GM21381 (cell line): ENCODE data around the gene NIPA2.

Source experiments
- ATAC-seq: cut with Tn5 transposase; IDR thresholded peaks from one replicate; pipeline ENCODE4 v1.9.1; 2021; ENCODE audit warnings: mild to moderate bottlenecking, moderate library complexity; ENCODE audit not compliant: unreplicated experiment

NIPA2 gene

GRCh38 chr15:22831473-22831872, 7.0 kb upstream of the NIPA2 start:
- ATAC-seq, result no peak

DNA sequence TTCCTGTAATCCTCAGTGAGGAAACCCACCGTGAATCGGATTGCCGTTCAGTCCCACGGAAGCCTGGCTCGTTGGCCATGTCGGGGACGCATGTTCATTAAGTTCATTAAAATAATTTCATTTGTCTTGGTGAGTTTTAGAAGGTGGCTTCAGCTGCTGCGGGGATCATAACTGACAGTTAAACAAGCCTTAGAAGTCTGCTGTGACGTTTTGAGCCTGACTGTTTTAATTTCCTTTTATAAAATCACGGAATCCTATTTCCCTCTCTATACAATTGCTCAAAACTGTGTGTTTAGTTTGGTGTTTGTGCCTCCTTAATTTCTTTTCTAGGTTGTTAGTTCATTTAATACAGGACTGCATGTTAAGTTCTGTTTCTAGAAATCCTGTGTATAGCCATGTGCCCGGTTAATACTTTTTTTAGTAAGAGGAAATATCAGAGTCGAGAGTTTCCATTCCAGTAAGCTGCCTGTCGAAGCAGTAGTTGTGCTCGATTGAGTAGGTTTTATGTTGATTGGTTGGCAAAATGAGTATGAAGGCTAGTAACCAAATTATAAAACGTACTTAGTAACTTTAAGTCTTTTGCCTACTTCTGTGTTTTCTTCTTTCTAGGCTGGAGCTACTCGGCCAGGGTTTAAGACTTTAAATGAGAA, 705 bp downstream of the NIPA2 start:
- ATAC-seq, result no peak

- ATAC-seq, result no peak
Measured at GRCh38 chr15:22844421-22845288, 6.2 kb downstream of the NIPA2 start.

- no peak for ATAC-seq
Measured at GRCh38 chr15:22845289-22845900, 6.9 kb downstream of the NIPA2 start.

- no peak for ATAC-seq
Measured at GRCh38 chr15:22846073-22846472, 7.6 kb downstream of the NIPA2 start.

DNA sequence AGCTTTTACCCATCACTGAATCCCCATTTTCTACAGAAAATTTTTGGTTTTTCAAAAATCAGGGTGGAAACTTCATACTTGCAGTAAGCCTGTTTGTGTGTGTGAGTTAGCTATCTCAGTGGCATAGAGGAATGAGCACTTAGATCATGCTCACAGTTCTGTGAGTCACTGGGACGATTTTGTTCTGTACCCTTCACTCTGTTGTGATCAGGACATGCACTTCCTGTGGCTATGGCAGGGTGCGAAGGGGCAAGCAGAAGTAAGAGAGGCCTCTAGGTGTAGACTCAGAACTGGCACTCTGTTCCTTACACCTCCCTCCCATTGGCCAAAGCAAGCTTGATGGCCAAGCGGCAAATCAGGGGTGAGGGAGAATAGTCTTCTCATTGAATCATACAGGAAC, 11.6 kb downstream of the NIPA2 start:
- ATAC-seq, result no peak

GRCh38 chr15:22851513-22851912, 13.0 kb downstream of the NIPA2 start:
- no peak for ATAC-seq

DNA sequence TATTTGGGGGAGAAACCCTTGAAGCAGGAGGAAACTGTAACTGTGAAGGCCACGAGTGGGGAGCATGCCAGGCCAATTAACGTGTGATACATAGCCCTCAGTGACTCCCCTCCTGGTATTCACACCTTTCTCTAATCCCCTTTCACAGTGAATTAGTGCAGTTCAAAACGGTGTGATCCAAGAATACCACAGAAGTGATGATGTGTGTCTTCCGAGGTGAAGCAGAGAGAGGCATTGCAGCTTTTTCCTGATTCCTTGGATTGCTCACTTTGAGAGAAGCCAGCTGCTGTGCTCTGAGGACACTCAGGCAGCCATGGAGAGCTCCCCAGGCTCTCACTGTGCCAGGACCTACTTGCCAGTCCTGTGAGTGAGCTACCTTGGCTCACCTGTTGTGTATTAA, 17.3 kb downstream of the NIPA2 start:
- no peak for ATAC-seq

DNA sequence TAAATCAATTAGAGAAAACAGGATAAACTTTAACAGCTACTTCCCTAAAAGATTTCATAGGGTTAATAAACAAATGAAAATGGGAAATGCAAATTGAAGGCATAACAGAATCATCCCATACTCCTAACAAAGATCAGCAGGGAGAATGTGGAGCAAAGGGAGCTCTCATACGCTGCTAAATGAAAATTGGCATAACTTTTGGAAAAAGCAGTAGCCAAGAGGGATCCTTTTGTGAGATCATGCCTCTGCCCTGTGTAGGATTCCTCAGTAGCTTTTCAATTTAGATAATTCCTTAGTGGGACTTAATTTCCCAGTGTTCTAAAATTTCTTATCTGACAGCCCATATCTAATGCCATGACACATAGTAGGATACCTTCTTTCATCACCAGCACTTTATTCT, 18.2 kb downstream of the NIPA2 start:
- no peak for ATAC-seq

- ATAC-seq, result no peak
Measured at GRCh38 chr15:22861161-22861560, 22.7 kb downstream of the NIPA2 start.

- no peak for ATAC-seq
Measured at GRCh38 chr15:22863356-22863755, 24.9 kb downstream of the NIPA2 start.

DNA sequence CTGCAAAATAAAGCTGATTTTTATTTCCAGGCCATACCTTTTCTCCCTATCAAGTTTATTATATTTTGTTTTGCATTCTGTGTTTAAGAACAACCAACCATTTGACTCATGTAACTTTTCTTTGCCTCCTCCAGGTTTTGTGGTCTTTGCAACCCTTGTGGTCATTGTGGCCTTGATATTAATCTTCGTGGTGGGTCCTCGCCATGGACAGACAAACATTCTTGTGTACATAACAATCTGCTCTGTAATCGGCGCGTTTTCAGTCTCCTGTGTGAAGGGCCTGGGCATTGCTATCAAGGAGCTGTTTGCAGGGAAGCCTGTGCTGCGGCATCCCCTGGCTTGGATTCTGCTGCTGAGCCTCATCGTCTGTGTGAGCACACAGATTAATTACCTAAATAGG, 27.6 kb downstream of the NIPA2 start:
- ATAC-seq, result no peak

GRCh38 chr15:22867886-22868285, 29.4 kb downstream of the NIPA2 start:
- no peak for ATAC-seq

DNA sequence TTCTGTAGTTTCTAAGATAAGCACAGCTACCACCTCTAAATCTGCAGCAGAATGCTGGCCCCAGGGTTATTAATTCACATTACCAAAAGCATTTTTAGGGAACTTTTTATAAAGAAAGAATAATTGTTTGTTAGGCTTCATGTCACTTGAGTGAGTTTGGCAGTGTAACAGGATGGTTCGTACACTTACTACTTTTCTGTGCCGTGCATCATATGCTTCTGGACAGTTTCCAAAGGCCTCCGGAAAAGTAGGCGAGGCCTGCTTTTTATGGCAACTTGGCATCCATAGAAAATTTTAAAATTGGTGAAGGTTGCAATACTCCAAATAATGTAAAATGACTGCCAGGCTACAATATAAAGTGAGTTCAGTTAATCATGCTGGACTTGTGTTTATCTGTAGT, 30.0 kb downstream of the NIPA2 start:
- no peak for ATAC-seq

GRCh38 chr15:22868928-22869327, 30.5 kb downstream of the NIPA2 start:
- ATAC-seq, result no peak

DNA sequence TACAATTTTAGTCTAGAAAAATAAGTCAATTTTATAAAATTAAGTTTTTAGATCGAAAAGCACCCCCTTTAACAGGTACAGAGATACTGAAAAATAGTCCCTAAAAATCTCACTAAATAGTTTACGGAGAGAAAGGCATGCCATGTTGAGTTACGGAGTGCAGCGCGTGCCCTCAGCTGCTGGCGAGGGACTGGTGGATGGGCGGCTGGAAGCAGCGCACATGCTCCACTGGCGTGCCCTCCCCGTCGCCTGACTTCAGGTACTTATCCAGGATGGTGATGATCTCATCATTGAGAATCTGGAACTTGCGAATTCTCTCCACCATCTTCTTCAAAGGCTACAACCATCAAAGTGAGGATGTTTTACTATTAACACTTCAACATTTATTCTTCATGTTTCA, 31.4 kb downstream of the NIPA2 start:
- ATAC-seq, result no peak

DNA sequence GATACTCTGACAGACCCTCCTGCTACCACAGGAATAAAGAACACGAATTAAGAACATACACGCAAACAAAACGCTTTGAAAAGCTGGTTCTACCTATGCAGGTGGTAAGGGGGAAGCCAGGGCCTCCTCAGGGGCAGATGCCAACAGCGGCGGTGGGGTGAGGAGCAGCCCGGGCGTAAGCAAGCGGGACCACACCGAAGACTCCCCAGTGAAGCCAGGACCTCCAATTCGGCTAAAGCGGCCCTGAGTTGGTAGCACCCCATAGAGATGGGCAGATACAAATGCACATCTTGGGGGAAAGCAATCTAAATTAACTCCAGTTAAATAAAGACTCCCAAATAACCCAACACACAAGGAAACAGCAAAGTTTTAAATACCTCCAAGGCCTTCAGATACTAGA, 32.4 kb downstream of the NIPA2 start:
- ATAC-seq, result no peak

DNA sequence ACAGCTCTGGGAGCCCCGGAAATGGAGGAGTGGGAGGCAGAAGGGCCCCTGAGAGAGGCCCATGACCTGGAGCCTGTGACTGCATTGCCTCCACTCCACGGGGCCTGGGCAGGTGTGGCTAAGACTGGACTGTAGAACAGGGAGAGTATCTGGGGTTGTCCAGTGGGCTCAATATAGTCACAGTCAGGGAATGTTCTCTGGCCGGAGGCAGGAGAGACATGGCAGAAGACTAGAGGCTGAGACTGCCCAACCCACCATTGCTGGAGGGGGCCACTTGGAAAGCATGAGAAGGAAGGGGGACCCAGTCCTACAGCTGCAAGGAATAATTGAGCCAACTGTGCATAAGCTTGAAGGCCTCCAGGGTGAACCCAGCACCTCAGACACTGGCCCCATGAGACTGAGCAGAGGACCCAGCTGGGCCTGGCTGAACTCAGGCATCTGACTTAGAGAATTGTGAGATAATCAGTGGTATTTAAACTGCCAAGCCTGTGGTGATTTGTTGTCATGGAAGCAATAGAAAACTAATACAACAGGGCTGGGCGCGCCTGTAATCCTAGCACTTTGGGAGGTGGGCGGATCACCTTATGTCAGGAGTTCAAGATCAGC, 33.1 kb downstream of the NIPA2 start:
- no peak for ATAC-seq

- ATAC-seq, result no peak
Measured at GRCh38 chr15:22872936-22873701, 34.7 kb downstream of the NIPA2 start.

DNA sequence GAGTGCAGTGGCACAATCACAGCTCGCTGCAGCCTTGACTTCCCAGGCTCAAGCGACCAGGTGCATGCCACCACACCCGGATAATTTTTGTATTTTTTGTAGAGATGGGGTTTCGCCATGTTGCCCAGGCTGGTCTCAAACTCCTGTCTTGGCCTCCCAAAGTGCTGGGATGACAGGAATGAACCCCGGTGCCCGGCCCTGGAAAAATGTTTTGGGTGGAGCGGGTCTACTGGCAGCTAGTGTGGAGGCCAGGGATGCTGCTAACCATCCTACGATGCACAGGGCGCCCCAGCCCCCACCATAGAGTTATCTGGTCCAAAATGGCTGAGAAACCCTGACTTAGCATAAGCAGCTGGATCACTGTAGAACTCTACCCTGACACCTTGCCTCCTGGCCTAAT, 35.4 kb downstream of the NIPA2 start:
- no peak for ATAC-seq

GRCh38 chr15:22874256-22874655, 35.8 kb downstream of the NIPA2 start:
- no peak for ATAC-seq
